GM06990 (cell line): ENCODE data around the gene BCLAF3.

Experiments
- DNase-seq: peaks from one replicate; pipeline ENCODE4 v3.0.0-alpha.2; 2011; ENCODE audit not compliant: insufficient read length; ENCODE audit errors: extremely low read depth
- H3K27me3 ChIP-seq: replicated peaks from 2 replicates; pipeline ENCODE4 v1.6.0; 2011; ENCODE audit warnings: low read length; ENCODE audit not compliant: control insufficient read depth, insufficient read depth
- H3K36me3 ChIP-seq: 2 replicates; pipeline ENCODE4 v1.5.1; 2011; ENCODE audit warnings: low read length; ENCODE audit not compliant: control insufficient read depth, insufficient read depth
- H3K4me3 ChIP-seq: replicated peaks from 2 replicates; pipeline ENCODE4 v1.5.1; 2011; ENCODE audit warnings: low read depth, mild to moderate bottlenecking, control low read depth, low read length
- CTCF ChIP-seq: IDR thresholded peaks from 2 replicates; pipeline ENCODE4 v1.5.1; 2011; ENCODE audit warnings: low read length, control low read depth, mild to moderate bottlenecking, inconsistent platforms; ENCODE audit not compliant: insufficient read depth, poor library complexity, severe bottlenecking

BCLAF3 gene

GRCh38 chrX:19956306-19956705 is 34.6 kb downstream of the BCLAF3 start:
- Histone ChIP-seq H3K4me3 (no peak overlapping the region), H3K27me3 (no peaks in the 10 kb centered on the region), H3K36me3 (no peaks in the 10 kb centered on the region)
- TF ChIP-seq CTCF = no peak
- no peak for DNase-seq

- H3K36me3 ChIP-seq = no peaks in the 10 kb centered on the region
- H3K4me3 ChIP-seq = no peak overlapping the region
- H3K27me3 ChIP-seq = no peaks in the 10 kb centered on the region
- no peak for TF ChIP-seq CTCF
- no peak for DNase-seq
Observed at GRCh38 chrX:19955306-19955705, 35.6 kb downstream of the BCLAF3 start.

- no peak for DNase-seq
- no peaks in the 10 kb centered on the region for H3K27me3 ChIP-seq
- TF ChIP-seq CTCF = no peak
- H3K4me3 ChIP-seq = no peak overlapping the region
- H3K36me3 ChIP-seq = no peaks in the 10 kb centered on the region
Observed at GRCh38 chrX:19954335-19955096, 36.3 kb downstream of the BCLAF3 start.

- H3K27me3 ChIP-seq = no peaks in the 10 kb centered on the region
- TF ChIP-seq CTCF = no peak
- H3K4me3 ChIP-seq = no peak overlapping the region
- H3K36me3 ChIP-seq = no peaks in the 10 kb centered on the region
- no peak for DNase-seq
Observed at GRCh38 chrX:19953145-19953544, 37.7 kb downstream of the BCLAF3 start.

GRCh38 chrX:19949340-19949739 is 41.5 kb downstream of the BCLAF3 start:
- Histone ChIP-seq H3K36me3 (no peaks in the 10 kb centered on the region), H3K27me3 (no peaks in the 10 kb centered on the region), H3K4me3 (no peak overlapping the region)
- TF ChIP-seq CTCF = no peak
- DNase-seq = no peak

GRCh38 chrX:19947612-19948011 is 43.2 kb downstream of the BCLAF3 start:
- H3K4me3 ChIP-seq = no peak overlapping the region
- no peaks in the 10 kb centered on the region for H3K27me3 ChIP-seq
- DNase-seq = no peak
- no peaks in the 10 kb centered on the region for H3K36me3 ChIP-seq
- no peak for TF ChIP-seq CTCF
